GM19463 (cell line): ENCODE results near the gene EPN3.

Experiments used
- ATAC-seq: cut with Tn5 transposase; IDR thresholded peaks from one replicate; pipeline ENCODE4 v1.9.1; 2021; ENCODE audit warnings: mild to moderate bottlenecking, moderate library complexity; ENCODE audit not compliant: unreplicated experiment

EPN3 gene

DNA sequence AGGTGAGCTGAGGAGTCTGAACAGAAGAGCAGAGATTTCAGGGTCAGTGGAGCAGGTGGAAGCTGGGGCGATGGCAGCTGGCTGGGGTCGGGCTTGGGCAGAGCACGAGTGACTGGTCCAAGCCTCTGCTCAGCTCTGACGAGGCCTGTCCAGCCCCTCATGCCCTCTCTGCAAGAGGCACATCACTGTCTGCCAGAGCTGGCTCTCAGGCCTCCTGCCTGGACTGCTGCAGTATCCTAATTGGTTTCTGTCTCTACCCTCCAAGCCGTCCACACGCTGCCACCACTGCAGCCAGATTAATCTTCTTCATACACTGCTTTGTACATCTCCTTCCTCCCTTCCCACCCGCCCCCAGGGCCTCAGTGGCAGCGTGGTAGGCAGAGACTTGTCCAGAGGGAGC, 53.4 kb downstream of the EPN3 start:
- ATAC-seq, result no peak

DNA sequence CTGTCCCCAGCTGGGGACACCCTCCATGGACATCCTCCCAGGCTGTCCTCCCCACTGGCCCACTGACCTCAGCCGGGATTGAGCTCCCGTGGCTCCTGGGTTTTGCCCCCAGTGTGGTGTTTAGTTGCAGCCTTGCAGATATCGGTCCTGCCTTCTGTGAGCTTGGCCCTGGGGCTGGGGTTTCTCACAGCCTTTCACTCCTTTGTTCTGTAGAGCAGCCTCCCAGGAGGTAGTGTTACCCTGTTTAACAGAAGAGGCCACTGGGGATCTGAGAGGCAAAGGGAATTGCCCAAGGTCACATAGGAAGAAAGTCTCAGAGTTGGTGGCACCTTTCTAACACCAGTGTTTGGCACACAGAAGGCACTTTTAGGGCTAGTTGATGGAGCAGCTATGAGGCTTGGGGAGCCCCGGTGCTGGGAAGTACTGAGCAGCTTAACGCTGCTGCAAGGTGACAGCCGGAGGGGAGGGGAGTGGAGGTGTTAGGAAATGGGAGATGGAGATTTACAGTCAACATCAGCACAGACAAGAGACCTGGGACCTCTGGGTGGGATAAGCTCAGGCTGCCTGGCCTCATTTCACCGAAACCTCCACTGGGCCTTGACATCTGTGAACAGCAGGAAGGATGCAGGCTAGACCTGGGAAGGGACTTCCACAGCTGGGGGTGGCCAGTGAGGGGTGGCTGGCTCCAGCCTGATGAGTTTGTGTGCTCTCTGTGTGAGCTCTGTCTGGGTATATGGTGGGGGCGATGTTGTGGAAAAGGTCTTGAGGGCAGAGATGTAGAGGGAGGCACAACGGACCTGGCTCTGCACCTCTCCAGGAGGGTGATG, 54.1 kb downstream of the EPN3 start:
- ATAC-seq, result no peak

DNA sequence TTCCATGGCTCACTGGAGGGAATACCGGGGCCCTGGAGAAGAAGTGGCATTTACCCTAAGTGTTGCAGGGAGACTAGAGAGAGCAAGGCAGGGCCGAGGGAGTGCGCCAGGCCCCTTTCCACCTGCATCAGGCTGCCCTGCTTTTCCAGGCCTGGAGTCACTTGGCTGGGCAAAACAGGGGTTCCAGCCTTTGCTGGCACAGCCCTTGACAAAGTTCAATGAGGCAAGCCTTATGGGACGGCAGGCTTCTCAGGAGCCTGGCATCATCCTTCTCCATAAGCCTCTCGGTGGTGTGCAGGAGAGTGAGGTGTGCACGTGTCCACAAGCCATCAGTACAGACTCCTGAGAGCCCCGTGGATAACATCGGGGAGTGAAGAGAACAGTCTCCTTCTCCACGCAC, 55.0 kb downstream of the EPN3 start:
- ATAC-seq, result no peak

DNA sequence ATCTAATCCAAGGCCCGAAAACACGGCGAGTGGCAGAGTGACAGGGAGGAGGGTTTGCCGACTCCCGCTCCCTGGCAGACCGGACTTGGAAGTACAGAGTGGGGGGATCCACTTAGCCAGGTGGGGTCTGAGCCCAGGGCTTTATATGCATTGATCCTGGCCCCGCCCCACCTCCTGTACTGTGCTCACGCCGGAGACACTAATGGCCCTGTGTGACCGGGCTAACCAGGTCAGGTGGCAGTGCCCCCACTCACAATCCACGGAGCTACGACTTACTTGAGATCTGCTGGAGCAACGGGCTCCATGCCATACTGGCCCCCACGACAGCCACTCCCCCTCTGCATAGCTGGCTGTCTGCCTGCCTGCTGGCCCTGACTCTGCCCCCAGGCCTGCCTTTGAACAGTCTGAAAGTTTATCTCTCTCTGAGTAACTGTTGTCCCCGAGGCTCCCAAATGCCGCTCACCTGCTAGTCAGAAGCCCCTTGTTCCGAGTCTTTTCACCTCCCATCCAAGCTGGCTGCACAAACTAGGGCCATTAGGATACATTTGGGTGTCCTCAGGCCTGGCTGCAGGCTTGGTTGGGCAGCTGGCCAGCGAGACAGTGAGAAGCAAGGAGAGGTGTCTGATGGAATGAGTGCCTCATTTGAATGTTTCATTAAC, 56.0 kb downstream of the EPN3 start:
- no peak for ATAC-seq

DNA sequence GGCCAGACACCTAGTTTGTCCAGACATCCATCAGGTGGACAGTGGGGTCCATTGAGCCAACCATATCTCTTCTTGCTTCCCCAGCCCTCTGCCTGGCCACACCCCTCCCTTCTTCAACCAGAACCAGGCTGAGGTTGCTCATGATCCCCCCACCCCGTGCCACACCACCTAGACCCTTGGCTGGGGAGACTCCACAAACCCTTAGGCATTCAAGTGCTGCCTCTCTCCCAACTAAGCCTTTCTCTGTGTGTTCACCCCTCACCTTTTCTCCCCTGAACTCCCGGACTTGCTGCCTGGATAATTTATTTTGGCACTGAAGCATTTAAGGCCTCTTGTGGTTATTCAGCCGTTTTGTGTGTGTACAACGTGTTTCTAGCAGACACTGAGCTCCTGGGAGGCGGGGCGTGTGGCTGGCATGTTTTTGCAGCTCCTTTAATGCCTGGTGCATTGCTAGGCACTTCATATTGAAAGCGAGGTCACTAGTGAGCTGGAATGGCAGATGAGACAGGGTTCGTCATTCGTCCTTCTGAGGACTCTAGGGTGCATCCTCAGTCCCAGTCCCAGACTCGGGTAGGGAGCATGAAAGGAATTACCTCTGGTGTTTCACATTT, 56.7 kb downstream of the EPN3 start:
- ATAC-seq, result no peak

DNA sequence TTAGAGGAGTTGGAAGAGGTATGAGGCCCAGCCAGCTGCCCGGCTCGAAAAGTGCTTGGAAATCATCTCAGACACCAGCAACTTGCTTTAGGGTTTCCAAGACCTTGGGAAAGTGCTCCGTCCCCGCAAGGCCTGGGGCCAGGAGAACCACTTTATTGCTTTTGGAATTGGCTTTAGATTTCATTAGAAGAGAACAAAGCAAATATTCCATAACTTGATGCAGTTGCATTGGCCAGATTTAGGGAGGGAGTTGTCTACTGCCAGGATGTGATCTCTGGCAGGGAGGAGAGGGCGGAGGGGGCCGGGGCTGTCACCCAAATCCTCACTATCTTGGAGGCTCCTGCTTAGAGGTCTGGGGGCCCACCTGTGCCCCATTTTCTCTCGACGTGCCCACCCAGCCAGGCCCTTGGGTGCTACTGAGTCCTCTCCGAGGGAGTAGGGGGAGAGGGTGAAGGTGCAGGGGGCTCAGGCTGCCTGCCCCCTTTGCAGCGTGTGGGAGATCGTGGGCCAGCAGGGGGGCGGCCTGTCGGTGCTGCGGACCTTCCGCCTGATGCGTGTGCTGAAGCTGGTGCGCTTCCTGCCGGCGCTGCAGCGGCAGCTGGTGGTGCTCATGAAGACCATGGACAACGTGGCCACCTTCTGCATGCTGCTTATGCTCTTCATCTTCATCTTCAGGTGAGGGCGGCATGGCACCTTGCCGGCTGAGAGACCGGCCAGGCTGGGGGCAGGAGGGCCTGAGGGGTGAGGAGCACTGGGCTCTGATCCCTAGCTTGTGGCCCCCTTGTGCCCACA, 58.6 kb downstream of the EPN3 start:
- ATAC-seq, result no peak

DNA sequence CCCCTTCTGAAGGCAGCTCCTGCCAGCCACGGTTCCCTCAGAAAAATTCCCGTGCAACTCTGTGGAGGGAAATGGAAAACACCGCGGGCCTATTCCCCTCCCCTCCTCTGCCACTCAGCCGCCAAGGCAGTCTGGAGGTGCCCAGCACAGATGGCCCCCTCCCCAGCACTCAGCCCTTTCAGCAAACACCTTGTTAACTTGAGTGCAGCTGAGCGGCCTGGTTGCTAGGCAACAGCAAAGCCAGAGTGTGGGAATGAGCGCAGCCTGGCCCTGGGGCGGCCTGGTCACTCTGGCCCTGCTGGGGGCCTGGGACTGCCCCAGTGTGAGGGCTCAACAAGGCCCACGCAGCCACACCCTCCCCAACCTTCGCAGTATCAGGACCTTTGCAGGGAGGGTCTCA, 60.8 kb downstream of the EPN3 start:
- ATAC-seq, result no peak
